ENCODE data around the gene FETUB.

- no peak for TF ChIP-seq EZH2 (IDR thresholded peaks at IDR 0.05; ENCODE audit: borderline replicate concordance, low read depth, low read length, severe bottlenecking)
- TF ChIP-seq, protein P1, sequence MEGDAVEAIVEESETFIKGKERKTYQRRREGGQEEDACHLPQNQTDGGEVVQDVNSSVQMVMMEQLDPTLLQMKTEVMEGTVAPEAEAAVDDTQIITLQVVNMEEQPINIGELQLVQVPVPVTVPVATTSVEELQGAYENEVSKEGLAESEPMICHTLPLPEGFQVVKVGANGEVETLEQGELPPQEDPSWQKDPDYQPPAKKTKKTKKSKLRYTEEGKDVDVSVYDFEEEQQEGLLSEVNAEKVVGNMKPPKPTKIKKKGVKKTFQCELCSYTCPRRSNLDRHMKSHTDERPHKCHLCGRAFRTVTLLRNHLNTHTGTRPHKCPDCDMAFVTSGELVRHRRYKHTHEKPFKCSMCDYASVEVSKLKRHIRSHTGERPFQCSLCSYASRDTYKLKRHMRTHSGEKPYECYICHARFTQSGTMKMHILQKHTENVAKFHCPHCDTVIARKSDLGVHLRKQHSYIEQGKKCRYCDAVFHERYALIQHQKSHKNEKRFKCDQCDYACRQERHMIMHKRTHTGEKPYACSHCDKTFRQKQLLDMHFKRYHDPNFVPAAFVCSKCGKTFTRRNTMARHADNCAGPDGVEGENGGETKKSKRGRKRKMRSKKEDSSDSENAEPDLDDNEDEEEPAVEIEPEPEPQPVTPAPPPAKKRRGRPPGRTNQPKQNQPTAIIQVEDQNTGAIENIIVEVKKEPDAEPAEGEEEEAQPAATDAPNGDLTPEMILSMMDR (IDR thresholded peaks at IDR 0.05; ENCODE audit: borderline replicate concordance, extremely low read depth, low read length, poor library complexity, severe bottlenecking): no peak
Measured at GRCh38 chr3:186696522-186696921, 56.3 kb downstream of the FETUB start.

All from DND-41 (cell line).